Epithelial cell of esophagus (primary cell): ENCODE results near the gene ASIP.
A peak's percentile ranks its signal among the peaks of the same experiment; 100 is the strongest.

Experiments
- DNase-seq: peaks from one replicate; pipeline ENCODE4 v3.0.0; 2010; ENCODE audit warnings: low read depth
- H3K4me3 ChIP-seq: 2 replicates; pipeline ENCODE4 v1.5.1; 2011; ENCODE audit warnings: mild to moderate bottlenecking, low read length, control low read depth
- TF ChIP-seq, protein P1 (sequence below): IDR thresholded peaks from 2 replicates; pipeline ENCODE4 v1.5.1; 2011; ENCODE audit warnings: low read depth, mild to moderate bottlenecking, low read length, control low read depth, inconsistent platforms; ENCODE audit not compliant: insufficient read depth; ENCODE audit errors: missing control alignments

Gene ASIP

DNA sequence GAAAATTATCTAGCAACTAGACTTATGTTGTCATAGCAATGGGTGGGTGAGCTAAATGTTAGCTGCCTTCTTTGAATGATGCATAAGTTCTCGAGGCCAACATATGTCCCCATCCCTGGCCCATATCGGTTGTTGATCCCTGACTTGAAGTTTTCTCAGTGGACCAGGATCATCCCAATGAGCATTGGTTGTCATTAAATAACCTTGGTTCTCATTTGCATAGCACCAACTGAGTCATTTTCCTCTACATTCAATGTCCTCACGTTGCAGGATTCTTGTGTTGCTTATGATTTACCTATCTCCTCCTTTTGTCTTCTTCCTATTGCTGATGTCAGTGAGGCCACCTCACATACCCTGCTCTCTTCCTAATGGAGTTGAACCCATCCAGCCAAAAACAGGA, 74.0 kb downstream of the ASIP start:
- TF ChIP-seq, protein P1, sequence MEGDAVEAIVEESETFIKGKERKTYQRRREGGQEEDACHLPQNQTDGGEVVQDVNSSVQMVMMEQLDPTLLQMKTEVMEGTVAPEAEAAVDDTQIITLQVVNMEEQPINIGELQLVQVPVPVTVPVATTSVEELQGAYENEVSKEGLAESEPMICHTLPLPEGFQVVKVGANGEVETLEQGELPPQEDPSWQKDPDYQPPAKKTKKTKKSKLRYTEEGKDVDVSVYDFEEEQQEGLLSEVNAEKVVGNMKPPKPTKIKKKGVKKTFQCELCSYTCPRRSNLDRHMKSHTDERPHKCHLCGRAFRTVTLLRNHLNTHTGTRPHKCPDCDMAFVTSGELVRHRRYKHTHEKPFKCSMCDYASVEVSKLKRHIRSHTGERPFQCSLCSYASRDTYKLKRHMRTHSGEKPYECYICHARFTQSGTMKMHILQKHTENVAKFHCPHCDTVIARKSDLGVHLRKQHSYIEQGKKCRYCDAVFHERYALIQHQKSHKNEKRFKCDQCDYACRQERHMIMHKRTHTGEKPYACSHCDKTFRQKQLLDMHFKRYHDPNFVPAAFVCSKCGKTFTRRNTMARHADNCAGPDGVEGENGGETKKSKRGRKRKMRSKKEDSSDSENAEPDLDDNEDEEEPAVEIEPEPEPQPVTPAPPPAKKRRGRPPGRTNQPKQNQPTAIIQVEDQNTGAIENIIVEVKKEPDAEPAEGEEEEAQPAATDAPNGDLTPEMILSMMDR: no peak
- peak; percentile 64 for DNase-seq
- H3K4me3 ChIP-seq: no peak overlapping the region

DNA sequence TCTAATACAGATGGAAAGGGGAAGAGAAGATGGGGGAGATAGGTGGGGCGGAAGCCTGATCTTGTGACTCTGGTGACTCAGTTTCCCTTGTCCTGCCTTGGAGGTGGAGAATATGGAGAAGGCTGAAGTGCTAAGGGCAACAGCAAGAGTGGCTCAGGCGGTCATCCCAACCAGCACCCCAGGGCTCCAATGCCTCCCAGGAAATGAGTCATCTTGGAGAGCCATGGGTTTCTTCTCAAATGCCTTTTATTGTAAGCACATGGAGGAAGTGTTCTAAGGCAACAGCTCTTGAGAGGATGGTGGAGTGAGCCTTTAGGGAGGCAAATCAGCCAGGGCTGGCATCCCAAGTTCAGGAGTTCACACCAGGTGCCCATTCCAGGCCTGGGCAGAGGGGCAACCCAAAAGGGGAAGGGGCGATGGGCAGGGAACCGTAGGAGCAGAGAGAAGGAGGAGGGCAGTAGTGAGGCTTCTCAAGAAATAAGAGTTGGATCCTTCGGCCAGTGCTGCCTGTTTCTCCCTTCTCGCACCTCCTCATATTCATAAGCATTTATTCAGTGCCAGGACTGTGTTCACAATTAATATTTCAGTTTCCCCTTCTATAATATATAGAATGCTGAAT, 75.1 kb downstream of the ASIP start:
- TF ChIP-seq, protein P1: no peak
- DNase-seq: peak; percentile 83
- H3K4me3 ChIP-seq: no peak overlapping the region
